Mesodermal cell (in vitro differentiated cells): ENCODE results near the gene ANTXR2.

ENCODE experiments used
- H3K27ac ChIP-seq: 2 replicates; pipeline ENCODE4 v1.7.0; 2013; ENCODE audit warnings: mild to moderate bottlenecking, low read depth, low read length, moderate library complexity; ENCODE audit not compliant: severe bottlenecking
- H3K36me3 ChIP-seq: 2 replicates; pipeline ENCODE4 v1.7.1; 2013; ENCODE audit warnings: mild to moderate bottlenecking, low read length, moderate library complexity; ENCODE audit not compliant: control insufficient read depth, insufficient read depth
- H3K4me1 ChIP-seq: one replicate; pipeline ENCODE4 v1.7.1; 2013; ENCODE audit warnings: mild to moderate bottlenecking, low read length; ENCODE audit not compliant: insufficient read depth, control insufficient read depth, poor library complexity, severe bottlenecking
- H3K4me3 ChIP-seq: 2 replicates; pipeline ENCODE4 v1.7.0; 2013; ENCODE audit warnings: low read length, control low read depth, mild to moderate bottlenecking; ENCODE audit not compliant: insufficient read depth, poor library complexity, severe bottlenecking; ENCODE audit errors: extremely low read depth
- H3K9me3 ChIP-seq: 2 replicates; pipeline ENCODE4 v1.7.1; 2013; ENCODE audit warnings: mild to moderate bottlenecking, low read length, moderate library complexity; ENCODE audit not compliant: control insufficient read depth
- WGBS, 2 experiments: methylation state at CpG; one replicate each; pipeline ENCODE4 v1.1.5; 2013; ENCODE audit warnings: missing lambda C conversion rate in 2 of 2; ENCODE audit not compliant: insufficient coverage in 2 of 2; 5-methylcytosine and 5-hydroxymethylcytosine counted together

ANTXR2 gene

DNA sequence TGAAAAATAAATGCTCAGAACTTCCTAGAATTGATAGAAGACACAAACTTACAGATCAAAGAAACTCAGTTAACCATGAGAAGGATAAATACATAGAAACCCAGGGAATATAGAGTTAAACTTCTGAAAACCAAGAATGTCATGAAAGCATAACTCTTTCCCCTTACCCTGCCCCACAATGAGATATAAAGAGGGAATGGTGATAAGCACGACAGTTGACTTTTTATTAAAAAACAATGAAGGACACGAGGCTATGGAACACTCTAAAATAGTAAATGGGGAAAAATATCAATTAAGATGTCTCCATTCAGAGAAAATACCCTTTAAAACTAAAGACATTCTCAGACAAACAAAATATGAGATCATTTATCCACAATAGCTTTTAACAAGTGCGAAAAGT lies 154.7 kb downstream of the ANTXR2 start:
- H3K9me3 ChIP-seq = no peaks in the 10 kb centered on the region
- no peak overlapping the region for H3K27ac ChIP-seq
- H3K36me3 ChIP-seq = peaks cover 3% of the 10 kb centered on the region
- no CpG with 5 or more reads among the region's 3 CpGs for WGBS, 2 experiments
- H3K4me1 ChIP-seq = no peaks in the 10 kb centered on the region
- H3K4me3 ChIP-seq = no peak overlapping the region

DNA sequence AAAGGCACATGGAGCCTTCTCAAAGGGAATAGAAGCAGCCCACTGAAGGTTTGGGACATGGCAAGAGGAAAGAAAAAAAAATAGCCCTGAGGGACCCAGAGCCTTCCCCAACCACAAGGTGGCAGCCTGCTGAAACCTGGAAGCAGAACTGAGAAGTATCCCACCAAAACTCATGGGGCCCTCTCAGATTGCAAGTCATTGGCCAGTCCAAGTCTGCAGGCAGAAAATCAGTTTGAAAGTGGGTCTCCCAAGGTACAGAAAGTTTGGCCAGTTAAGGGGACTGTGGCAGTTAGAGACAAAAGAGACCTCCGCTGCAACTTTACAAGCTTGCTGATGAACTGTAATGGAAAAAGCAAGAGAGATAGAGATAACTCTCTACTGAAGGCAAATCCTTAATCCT lies 155.8 kb downstream of the ANTXR2 start:
- Histone ChIP-seq H3K27ac (no peak overlapping the region), H3K4me3 (no peak overlapping the region), H3K4me1 (no peaks in the 10 kb centered on the region), H3K9me3 (no peaks in the 10 kb centered on the region), H3K36me3 (peaks cover 3% of the 10 kb centered on the region)
- WGBS, 2 experiments = no CpG with 5 or more reads among the region's 1 CpG

GRCh38 chr4:79915246-79915645 lies 157.8 kb downstream of the ANTXR2 start:
- 92% methylated on average over 1 of the region's 3 CpGs; no CpG with 5 or more reads in 1 of the 2 experiments for WGBS, 2 experiments
- Histone ChIP-seq H3K9me3 (no peaks in the 10 kb centered on the region), H3K36me3 (peaks cover 3% of the 10 kb centered on the region), H3K4me3 (no peak overlapping the region), H3K27ac (no peak overlapping the region), H3K4me1 (no peaks in the 10 kb centered on the region)

DNA sequence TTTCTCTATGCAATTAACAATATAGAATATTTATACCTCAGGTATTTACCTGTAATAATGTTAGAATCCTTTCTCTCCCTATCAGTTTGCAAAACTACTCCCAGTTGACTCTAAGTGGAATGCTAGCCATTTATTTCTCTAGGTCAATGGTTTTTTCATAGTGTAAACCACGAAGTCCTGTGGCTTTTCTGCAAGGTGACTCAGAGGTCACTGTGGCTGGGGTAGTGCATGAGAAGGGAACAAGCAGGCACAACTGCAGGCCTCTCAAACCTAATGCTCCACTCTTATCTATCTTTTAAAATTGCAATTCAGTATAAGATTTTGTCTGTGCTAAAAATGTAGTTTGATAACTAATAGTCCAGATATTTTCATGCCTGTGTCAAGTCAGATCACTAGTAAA lies 159.4 kb downstream of the ANTXR2 start:
- peaks cover 3% of the 10 kb centered on the region for H3K36me3 ChIP-seq
- no peaks in the 10 kb centered on the region for H3K9me3 ChIP-seq
- H3K27ac ChIP-seq = no peak overlapping the region
- H3K4me1 ChIP-seq = no peaks in the 10 kb centered on the region
- WGBS, 2 experiments = 20% methylated on average over 1 of the region's 1 CpG
- no peak overlapping the region for H3K4me3 ChIP-seq

DNA sequence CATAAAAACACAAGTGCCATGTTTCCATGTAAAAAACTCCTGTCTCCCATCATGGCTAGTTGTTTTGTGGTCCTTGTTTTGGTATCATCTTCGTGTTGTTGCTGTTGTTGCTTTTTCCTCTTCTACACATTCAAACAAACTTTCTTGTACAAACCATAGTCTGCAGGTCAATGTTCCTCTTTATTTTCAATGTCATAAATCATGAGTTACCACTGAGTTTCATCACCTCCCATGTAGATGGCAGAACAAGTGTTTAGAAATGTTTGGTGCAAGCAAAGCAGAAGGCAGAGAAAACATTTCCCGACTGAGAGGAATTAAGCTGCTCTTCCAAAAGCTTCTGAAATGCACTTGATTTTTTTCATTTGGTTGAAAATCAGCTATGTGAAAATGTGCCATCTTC lies 166.0 kb downstream of the ANTXR2 start:
- Histone ChIP-seq H3K27ac (no peak overlapping the region), H3K4me3 (no peak overlapping the region), H3K4me1 (no peaks in the 10 kb centered on the region), H3K36me3 (peaks cover 41% of the 10 kb centered on the region), H3K9me3 (no peaks in the 10 kb centered on the region)
- 80% methylated on average over 1 to 2 of the region's 2 CpGs for WGBS, 2 experiments

DNA sequence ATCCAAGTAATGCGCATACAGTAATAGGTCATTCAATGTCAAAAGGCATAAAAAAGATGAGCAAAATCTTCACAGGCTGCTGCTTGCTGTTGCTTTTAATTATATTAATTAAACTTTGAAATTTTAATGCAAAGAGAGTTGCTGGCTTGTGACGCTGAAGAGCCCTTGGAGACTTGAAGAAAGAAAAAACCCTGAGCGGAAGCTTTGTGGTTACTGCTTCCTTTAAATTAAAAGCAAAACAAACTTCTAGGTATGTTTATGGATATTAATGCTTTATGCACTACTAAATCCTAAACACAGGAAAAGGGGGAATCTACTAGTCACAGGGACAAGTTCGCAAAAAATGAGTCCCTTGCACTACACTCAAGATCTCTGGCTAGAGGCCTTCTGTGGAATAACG lies 166.7 kb downstream of the ANTXR2 start:
- H3K4me1 ChIP-seq = no peaks in the 10 kb centered on the region
- H3K4me3 ChIP-seq = no peak overlapping the region
- H3K27ac ChIP-seq = no peak overlapping the region
- no peaks in the 10 kb centered on the region for H3K9me3 ChIP-seq
- H3K36me3 ChIP-seq = peaks cover 41% of the 10 kb centered on the region
- WGBS, 2 experiments = 100% methylated on average over 1 to 2 of the region's 5 CpGs

GRCh38 chr4:79905212-79905611 lies 167.8 kb downstream of the ANTXR2 start:
- Histone ChIP-seq H3K27ac (no peak overlapping the region), H3K4me1 (no peaks in the 10 kb centered on the region), H3K36me3 (peaks cover 41% of the 10 kb centered on the region), H3K4me3 (no peak overlapping the region), H3K9me3 (no peaks in the 10 kb centered on the region)

DNA sequence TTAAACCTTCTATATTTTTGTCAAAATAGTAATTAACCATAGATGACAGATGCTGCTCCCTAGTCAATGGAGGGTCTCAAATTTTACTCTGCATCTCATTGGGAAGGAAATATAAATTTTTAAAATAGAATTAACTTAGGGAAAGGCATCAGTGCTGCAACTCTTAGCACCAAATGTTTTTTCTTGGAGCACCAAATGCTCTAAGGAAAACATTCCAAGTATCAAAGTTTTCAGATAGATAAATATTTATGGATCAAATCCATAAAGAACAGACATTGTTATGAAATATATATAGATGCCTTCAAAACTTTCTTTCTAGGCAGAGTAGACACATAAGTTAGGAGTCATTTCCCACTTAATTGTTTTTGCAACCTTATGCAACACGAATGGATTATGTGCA lies 168.7 kb downstream of the ANTXR2 start:
- Histone ChIP-seq H3K4me3 (no peak overlapping the region), H3K36me3 (peaks cover 41% of the 10 kb centered on the region), H3K9me3 (no peaks in the 10 kb centered on the region), H3K27ac (no peak overlapping the region), H3K4me1 (no peaks in the 10 kb centered on the region)
- no CpG with 5 or more reads among the region's 1 CpG for WGBS, 2 experiments

GRCh38 chr4:79900182-79900581 lies 172.8 kb downstream of the ANTXR2 start:
- no peak overlapping the region for H3K4me3 ChIP-seq

GRCh38 chr4:79899481-79899880 lies 173.5 kb downstream of the ANTXR2 start:
- no peaks in the 10 kb centered on the region for H3K4me1 ChIP-seq
- WGBS, 2 experiments = 86 to 100% methylated on average over 1 to 2 of the region's 4 CpGs
- H3K9me3 ChIP-seq = no peaks in the 10 kb centered on the region
- H3K36me3 ChIP-seq = peaks cover 10% of the 10 kb centered on the region
- H3K4me3 ChIP-seq = no peak overlapping the region
- H3K27ac ChIP-seq = no peak overlapping the region

More at GRCh38 chr4:79900182-79900581, 172.8 kb downstream of the ANTXR2 start:
- Histone ChIP-seq H3K36me3 (peaks cover 13% of the 10 kb centered on the region), H3K27ac (no peak overlapping the region), H3K9me3 (no peaks in the 10 kb centered on the region), H3K4me1 (no peaks in the 10 kb centered on the region)
- WGBS, 2 experiments = 85 to 100% methylated on average over 1 to 2 of the region's 2 CpGs

- 100% methylated on average over 2 of the region's 2 CpGs; no CpG with 5 or more reads in 1 of the 2 experiments for WGBS, 2 experiments
Observed at GRCh38 chr4:79898055-79898454, 175.0 kb downstream of the ANTXR2 start.

More at GRCh38 chr4:79898055-79898454, 175.0 kb downstream of the ANTXR2 start:
- Histone ChIP-seq H3K36me3 (peaks cover 4% of the 10 kb centered on the region), H3K27ac (no peak overlapping the region), H3K9me3 (no peaks in the 10 kb centered on the region), H3K4me1 (no peaks in the 10 kb centered on the region), H3K4me3 (no peak overlapping the region)
